GM12801 (cell line): ENCODE results near the gene RAB10.

Source experiments
- CTCF ChIP-seq: IDR thresholded peaks from one replicate; pipeline ENCODE4 v1.5.1; 2011; ENCODE audit warnings: control low read depth; ENCODE audit not compliant: insufficient read length; ENCODE audit errors: extremely low read depth

Gene RAB10

GRCh38 chr2:26073830-26074229 lies 39.9 kb downstream of the RAB10 start:
- no peak for TF ChIP-seq CTCF

GRCh38 chr2:26074676-26075075 lies 40.8 kb downstream of the RAB10 start:
- no peak for TF ChIP-seq CTCF

GRCh38 chr2:26075173-26075572 lies 41.3 kb downstream of the RAB10 start:
- TF ChIP-seq CTCF: no peak

- TF ChIP-seq CTCF: no peak
Measured at GRCh38 chr2:26076001-26076587, 42.2 kb downstream of the RAB10 start.

- no peak for TF ChIP-seq CTCF
Measured at GRCh38 chr2:26077291-26077690, 43.4 kb downstream of the RAB10 start.

- TF ChIP-seq CTCF: no peak
Measured at GRCh38 chr2:26078939-26079338, 45.1 kb downstream of the RAB10 start.

- TF ChIP-seq CTCF: no peak
Measured at GRCh38 chr2:26080356-26080755, 46.5 kb downstream of the RAB10 start.

GRCh38 chr2:26081556-26081955 lies 47.7 kb downstream of the RAB10 start:
- no peak for TF ChIP-seq CTCF
